K562 (cell line): ENCODE measurements around the gene CD151. TPM values are rescaled to one million over a fixed set of nuclear protein-coding genes. Genes with fewer than 3 reads are reported as not detected.

Experiments used
- ATAC-seq: fragments of 200-7000 bp; cut with Tn5 transposase; 3 replicates; pipeline ENCODE4 v1.9.1; 2020; ENCODE audit warnings: moderate library complexity
- BruUV-seq: library from RNA; stranded (reverse); fragments of 400-500 nt; replicated peaks from 2 replicates; lab custom pipeline; 2021; lab: Mats Ljungman, UMichigan
- CTCF ChIA-PET: fragments of 300-600 bp; formaldehyde crosslinking; extraction: SDS; loops from one replicate; lab custom pipeline; 2021; ENCODE audit warnings: low intra/inter-chr PET ratio; lab: Yijun Ruan, JAX
- POLR2A ChIA-PET: fragments of 300-600, 350-650 bp; sonication (Branson Sonifier 250); formaldehyde crosslinking; extraction: SDS; loops from one replicate; lab custom pipeline; 2021; ENCODE audit warnings: antibody characterized with exemption, inconsistent platforms; lab: Yijun Ruan, JAX
- DNase-seq, 4 experiments: peaks; one replicate each; pipeline versions ENCODE4 v3.0.0 to v3.0.0-alpha.2; 2011 to 2018; ENCODE audit warnings: low spot score in 3 of 4, mixed read lengths in 3 of 4; ENCODE audit errors: extremely low read depth in 1 of 4
- FAIRE-seq: peaks from 2 replicates; lab custom pipeline; 2011; peaks lifted over from hg19 to GRCh38; lab: Jason Lieb, UNC
- H2AFZ ChIP-seq: 2 replicates; pipeline ENCODE4 v1.6.0; 2011; ENCODE audit warnings: low read depth, low read length, control low read depth, inconsistent platforms
- H3K27ac ChIP-seq: fragments of 200-600 bp; 3 replicates; pipeline ENCODE4 v1.8.0; 2011; ENCODE audit warnings: low read depth, mild to moderate bottlenecking, control low read depth, inconsistent platforms, low read length, moderate library complexity, mixed read lengths; ENCODE audit errors: extremely low read depth
- H3K27me3 ChIP-seq, 2 experiments: fragments of 300-600 bp in 1 of 2; 2 replicates in 1 of 2; 3 replicates in 1 of 2; pipeline versions ENCODE4 v1.6.0 to v1.8.0; 2011; ENCODE audit warnings: inconsistent platforms in 2 of 2, low read length in 2 of 2, mild to moderate bottlenecking in 1 of 2, mixed read lengths in 1 of 2, moderate library complexity in 1 of 2; ENCODE audit not compliant: control insufficient read depth in 2 of 2, insufficient read depth in 2 of 2
- H3K36me3 ChIP-seq: fragments of 300-600 bp; 3 replicates; pipeline ENCODE4 v1.8.0; 2011; ENCODE audit warnings: mild to moderate bottlenecking, low read length, inconsistent platforms; ENCODE audit not compliant: control insufficient read depth, insufficient read depth
- H3K4me1 ChIP-seq, 2 experiments: fragments of 200-600 bp in 1 of 2; replicated peaks in 1 of 2; 2 replicates in 1 of 2; 3 replicates in 1 of 2; pipeline versions ENCODE4 v1.5.1 to v1.8.0; 2011; ENCODE audit warnings: inconsistent platforms in 2 of 2, low read length in 2 of 2, mild to moderate bottlenecking in 1 of 2, mixed read lengths in 1 of 2, moderate library complexity in 1 of 2; ENCODE audit not compliant: control insufficient read depth in 2 of 2, insufficient read depth in 2 of 2
- H3K4me2 ChIP-seq: 2 replicates; pipeline ENCODE4 v1.6.1; 2011; ENCODE audit warnings: low read length, control low read depth, inconsistent platforms, mixed read lengths; ENCODE audit not compliant: insufficient read depth
- H3K4me3 ChIP-seq: fragments of 200-600 bp; sonication (generic), shearing (Covaris generic); 2 replicates; pipeline ENCODE4 v1.5.1; 2016; ENCODE audit warnings: control low read depth, inconsistent platforms
- H3K79me2 ChIP-seq: fragments of 200-600 bp; 3 replicates; pipeline ENCODE4 v1.8.0; 2011; ENCODE audit warnings: low read length, inconsistent platforms; ENCODE audit not compliant: control insufficient read depth, insufficient read depth
- H3K9ac ChIP-seq, 2 experiments: 2 replicates each; pipeline versions ENCODE4 v1.6.0 to v1.6.1; 2011; ENCODE audit warnings: low read depth in 2 of 2, low read length in 2 of 2, control low read depth in 1 of 2, inconsistent platforms in 1 of 2, mild to moderate bottlenecking in 1 of 2, mixed read lengths in 1 of 2; ENCODE audit not compliant: insufficient read depth in 1 of 2
- H3K9me1 ChIP-seq: one replicate; pipeline ENCODE4 v1.6.0; 2011; ENCODE audit warnings: inconsistent platforms, mild to moderate bottlenecking, low read length, moderate library complexity; ENCODE audit not compliant: control insufficient read depth, insufficient read depth
- H3K9me3 ChIP-seq: replicated peaks from 2 replicates; pipeline ENCODE4 v1.5.1; 2011; ENCODE audit warnings: low read depth, low read length, inconsistent platforms; ENCODE audit not compliant: control insufficient read depth, insufficient read depth
- H4K20me1 ChIP-seq: replicated peaks from 2 replicates; pipeline ENCODE4 v1.6.1; 2011; ENCODE audit warnings: low read length, inconsistent platforms, mixed read lengths; ENCODE audit not compliant: control insufficient read depth, insufficient read depth
- CREM ChIP-seq: IDR thresholded peaks from 2 replicates; pipeline ENCODE4 v1.6.1; 2014; ENCODE audit warnings: antibody characterized with exemption, low read depth
- POLR2G ChIP-seq: fragments of 200-400 bp; formaldehyde crosslinking; IDR thresholded peaks from 2 replicates; pipeline ENCODE4 v1.6.1; 2017; ENCODE audit warnings: low read depth, mild to moderate bottlenecking, antibody characterized with exemption, low read length, moderate library complexity
- RB1 ChIP-seq: fragments of 450-650 bp; IDR thresholded peaks from 2 replicates; pipeline ENCODE4 v1.6.1; 2017; ENCODE audit warnings: low read depth, mild to moderate bottlenecking
- SMARCE1 ChIP-seq: fragments of 450-650 bp; IDR thresholded peaks from 2 replicates; pipeline ENCODE4 v1.7.1; 2016; ENCODE audit warnings: mild to moderate bottlenecking
- YY1 ChIP-seq, 3 experiments: IDR thresholded peaks; 2 replicates each; pipeline ENCODE4 v1.6.1; 2011; ENCODE audit warnings: low read length in 2 of 3, mild to moderate bottlenecking in 2 of 3, moderate library complexity in 2 of 3, borderline replicate concordance in 1 of 3, control low read depth in 1 of 3, low read depth in 1 of 3; ENCODE audit not compliant: insufficient read depth in 3 of 3, insufficient replicate concordance in 2 of 3, control insufficient read depth in 1 of 3, insufficient read length in 1 of 3; ENCODE audit errors: extremely low read depth in 1 of 3
- ZBTB7A ChIP-seq: IDR thresholded peaks from 2 replicates; pipeline ENCODE4 v1.6.1; 2011; ENCODE audit warnings: low read depth, mild to moderate bottlenecking, low read length, moderate library complexity, borderline replicate concordance; ENCODE audit not compliant: control insufficient read depth
- ZNF140 ChIP-seq: fragments of 250-450 bp; sonication (Bioruptor Pico); IDR thresholded peaks from 2 replicates; pipeline ENCODE4 v1.8.0; 2021; ENCODE audit warnings: moderate library complexity, mild to moderate bottlenecking, inconsistent platforms
- WGBS: fragments of 100-300 bp; shearing (Covaris generic); methylation state at CpG from one replicate; pipeline ENCODE4 v1.1.6; 2016; ENCODE audit warnings: low coverage, mixed read lengths; ENCODE audit not compliant: insufficient coverage; ENCODE audit errors: missing lambda C conversion rate; 5-methylcytosine and 5-hydroxymethylcytosine counted together
- in situ Hi-C: fragments of 300-500 bp; cut with MboI; formaldehyde crosslinking; loops from 4 replicates; pipeline ENCODE4 v1.15.0; 2018; ENCODE audit warnings: inconsistent platforms, mixed read lengths
- intact Hi-C: fragments of 100-400 bp; cut with micrococcal nuclease; formaldehyde crosslinking; loops from 2 replicates; pipeline ENCODE4 v1.14.2; 2022
- polyA plus RNA-seq, 8 experiments: library from polyadenylated mRNA; depleted of rRNA in 4 of 8; stranded (reverse) in 5 of 8; unstranded in 3 of 8; fragments of >200 nt; fragmentation: Nextera tagmentation in 2 of 8; fragmentation: Illumina TruSeq in 1 of 8; extraction: Ambion mirVana in 2 of 8; extraction: Trizol in 1 of 8; gene quantifications; 2 replicates each; pipeline versions ENCODE4 v1.2.1 to v1.2.3, GENCODE V29; 2011 to 2014; ENCODE audit warnings: inconsistent platforms in 1 of 8, missing spikeins in 1 of 8
- total RNA-seq, 7 experiments: library from RNA; depleted of rRNA in 6 of 7; stranded (reverse); fragments of >200 nt in 6 of 7; fragmentation: Illumina TruSeq in 2 of 7; extraction: Trizol in 2 of 7; gene quantifications; 2 replicates each; pipeline versions ENCODE4 v1.2.1 to v1.2.3, GENCODE V29; 2011 to 2021; ENCODE audit warnings: low replicate concordance in 1 of 7
- TF ChIP-seq, protein P1 (sequence below): fragments of 200-800 bp; sonication (Bioruptor generic); IDR thresholded peaks from 2 replicates; pipeline ENCODE4 v1.6.1; 2017; ENCODE audit warnings: missing genetic modification characterization, missing compliant biosample characterization

Gene CD151
- total and polyA plus RNA-seq, 9 of the 15 experiments (the other 6 are each of a cell fraction or from before 2014, with no cell fraction given): 2.3 to 187 (median 140) TPM

DNA sequence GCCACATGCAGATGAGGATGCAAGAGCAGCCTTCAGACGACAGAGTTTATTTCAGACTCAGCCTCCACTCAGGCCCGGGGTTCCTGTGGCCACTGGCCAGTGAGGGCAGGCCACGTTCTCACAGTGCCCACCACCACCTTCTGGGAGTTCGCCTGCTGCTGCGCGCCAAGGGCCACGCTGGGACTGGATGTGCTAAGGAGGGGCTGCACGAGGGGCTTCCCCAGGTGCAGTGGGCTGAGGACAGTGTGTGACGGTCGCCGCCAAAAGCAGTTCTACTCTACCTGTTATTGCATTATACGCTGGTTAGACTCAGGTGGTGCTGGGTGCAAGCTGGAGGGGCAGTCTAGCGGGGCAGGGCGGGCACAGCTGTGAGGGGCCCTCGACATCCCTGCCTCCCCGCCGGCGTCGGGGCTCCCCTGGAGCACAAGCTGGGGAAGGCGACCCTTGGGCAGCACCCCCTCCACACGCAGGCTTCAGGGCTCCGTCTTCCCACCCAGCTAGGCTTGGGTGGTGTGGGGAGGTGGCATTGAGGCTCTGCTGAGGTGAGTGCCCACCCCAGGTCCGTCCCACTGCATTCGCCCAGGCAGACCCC lies 45.6 kb upstream of the CD151 start:
- Histone ChIP-seq H3K27ac (no peak overlapping the region), H2AFZ (no peak overlapping the region), H3K79me2 (no peaks in the 10 kb centered on the region), H3K4me1 (peaks cover 0 to 74% of the 10 kb centered on the region in 2 experiments; a peak in 2 of 5 replicates), H3K4me3 (no peak overlapping the region), H3K36me3 (peaks cover 9% of the 10 kb centered on the region; the same call in 1 of the 3 replicates), H3K4me2 (no peak overlapping the region), H4K20me1 (no peaks in the 10 kb centered on the region), H3K9me3 (no peaks in the 10 kb centered on the region), H3K9ac (peak overlapping the region in 1 of 2 experiments; percentile 58; a peak in 2 of 4 replicates), H3K9me1 (peaks cover 3% of the 10 kb centered on the region), H3K27me3 (no peaks in the 10 kb centered on the region)
- WGBS: 70% methylated on average over 16 of the region's 24 CpGs
- DNase-seq: no peak
- no peak for FAIRE-seq
- POLR2A ChIA-PET: interaction anchor here (0.6 to 1.1 kb wide), 3 partner anchors 18 to 85 kb away, joined by 3 to 4 read pairs (median 3); partner anchors contain the start of gene PIDD1
- no peak for ATAC-seq
- CTCF ChIA-PET: no interaction called here
- intact Hi-C loops: no loop called here
- TF ChIP-seq CREM (no peak), POLR2G (peak; percentile 66), RB1 (no peak)
- BruUV-seq: no TSS peak
- in situ Hi-C loops: no loop called here

DNA sequence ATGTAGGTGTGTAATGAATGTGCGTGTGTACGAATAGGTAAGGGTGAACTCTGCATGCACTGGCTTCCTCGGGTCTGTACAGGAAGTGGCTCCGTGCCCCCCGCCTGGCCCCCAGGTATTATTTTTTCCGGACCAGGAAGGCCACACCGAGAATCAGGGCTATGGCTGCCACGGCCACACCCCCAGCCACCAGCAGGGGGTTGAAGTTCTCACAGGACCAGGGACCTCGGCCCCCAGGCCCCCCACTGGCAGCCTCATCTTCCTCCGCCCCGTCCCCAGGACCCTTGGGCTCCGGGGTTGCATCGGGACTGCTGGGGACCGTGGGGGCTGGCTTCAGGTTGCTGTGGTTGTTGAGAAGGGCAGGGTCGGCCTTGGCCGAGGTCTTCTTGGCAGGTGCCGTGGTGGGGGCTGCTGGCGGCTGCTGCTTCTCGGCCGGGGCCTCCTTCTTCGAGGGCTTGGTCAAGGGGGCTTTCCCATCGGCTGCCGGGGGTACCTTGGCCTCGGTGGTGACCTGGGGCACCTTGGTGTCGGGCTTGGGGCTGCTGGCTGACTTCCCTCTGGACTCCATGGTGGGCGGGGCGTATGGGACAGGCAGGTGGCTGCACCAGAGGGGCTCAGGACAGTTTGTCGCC lies 44.6 kb upstream of the CD151 start:
- ATAC-seq: no peak
- POLR2A ChIA-PET: interaction anchor here (1.3 to 2.0 kb wide), 2 partner anchors 9 to 29 kb away, joined by 5 to 6 read pairs; no protein-coding TSS in a partner anchor
- intact Hi-C loops: no loop called here

More for the DNA sequence above, 44.6 kb upstream of the CD151 start:
- no peak overlapping the region for H3K27ac ChIP-seq
- in situ Hi-C loops: no loop called here
- no peak for DNase-seq
- no peak overlapping the region for H2AFZ ChIP-seq
- no peak overlapping the region for H3K9ac ChIP-seq
- no peaks in the 10 kb centered on the region for H4K20me1 ChIP-seq
- no peak for FAIRE-seq
- H3K4me2 ChIP-seq: no peak overlapping the region
- H3K9me3 ChIP-seq: no peaks in the 10 kb centered on the region
- peaks cover 0 to 69% of the 10 kb centered on the region in 2 experiments; a peak in 2 of 5 replicates for H3K4me1 ChIP-seq
- peaks cover 14% of the 10 kb centered on the region; the same call in 1 of the 3 replicates for H3K36me3 ChIP-seq
- CTCF ChIA-PET: no interaction called here
- H3K9me1 ChIP-seq: peaks cover 3% of the 10 kb centered on the region
- WGBS: 33% methylated on average over 25 of the region's 28 CpGs
- no peak overlapping the region for H3K4me3 ChIP-seq
- TF ChIP-seq ZBTB7A (0 out of 2 replicates have a peak, but pooled peaks have one; percentile 18), SMARCE1 (no peak), ZNF140 (no peak), POLR2G (peak; percentile 59), YY1 (IDR thresholded peaks at IDR 0.05; ENCODE audit: borderline replicate concordance in 1 of 3, control insufficient read depth in 1 of 3, extremely low read depth in 1 of 3, insufficient read depth in 3 of 3, insufficient read length in 1 of 3, insufficient replicate concordance in 2 of 3, low read depth in 1 of 3, low read length in 2 of 3) (peak in 1 of 3 experiments; percentile 28)
- TF ChIP-seq, protein P1, sequence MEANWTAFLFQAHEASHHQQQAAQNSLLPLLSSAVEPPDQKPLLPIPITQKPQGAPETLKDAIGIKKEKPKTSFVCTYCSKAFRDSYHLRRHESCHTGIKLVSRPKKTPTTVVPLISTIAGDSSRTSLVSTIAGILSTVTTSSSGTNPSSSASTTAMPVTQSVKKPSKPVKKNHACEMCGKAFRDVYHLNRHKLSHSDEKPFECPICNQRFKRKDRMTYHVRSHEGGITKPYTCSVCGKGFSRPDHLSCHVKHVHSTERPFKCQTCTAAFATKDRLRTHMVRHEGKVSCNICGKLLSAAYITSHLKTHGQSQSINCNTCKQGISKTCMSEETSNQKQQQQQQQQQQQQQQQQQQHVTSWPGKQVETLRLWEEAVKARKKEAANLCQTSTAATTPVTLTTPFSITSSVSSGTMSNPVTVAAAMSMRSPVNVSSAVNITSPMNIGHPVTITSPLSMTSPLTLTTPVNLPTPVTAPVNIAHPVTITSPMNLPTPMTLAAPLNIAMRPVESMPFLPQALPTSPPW (CRISPR knock-in tag): no peak
- no peaks in the 10 kb centered on the region for H3K27me3 ChIP-seq
- no peaks in the 10 kb centered on the region for H3K79me2 ChIP-seq
- no TSS peak for BruUV-seq
